Caki2 (cell line): ENCODE measurements around the gene IFT27. TPM values are rescaled to one million over a fixed set of nuclear protein-coding genes. Genes with fewer than 3 reads are reported as not detected.

Experiments used
- DNase-seq: peaks from one replicate; pipeline ENCODE4 v3.0.0-alpha.2; 2015; ENCODE audit warnings: low read depth
- in situ Hi-C: cut with HindIII; loops from 2 replicates; pipeline ENCODE4 v1.10.0; 2016; ENCODE audit warnings: low sequenced_read_pairs, low pct_unique_long_range_greater_than_20kb, mixed read lengths
- total RNA-seq: library from RNA; depleted of rRNA; stranded (reverse); fragments of >200 nt; shearing (Covaris generic); gene quantifications from 2 replicates; pipeline ENCODE4 v1.2.3, GENCODE V29; 2014; ENCODE audit warnings: low replicate concordance; rRNA removed

The IFT27 gene, protein sequence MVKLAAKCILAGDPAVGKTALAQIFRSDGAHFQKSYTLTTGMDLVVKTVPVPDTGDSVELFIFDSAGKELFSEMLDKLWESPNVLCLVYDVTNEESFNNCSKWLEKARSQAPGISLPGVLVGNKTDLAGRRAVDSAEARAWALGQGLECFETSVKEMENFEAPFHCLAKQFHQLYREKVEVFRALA
- total RNA-seq = 83.8 and 101 TPM in 2 replicates

DNA sequence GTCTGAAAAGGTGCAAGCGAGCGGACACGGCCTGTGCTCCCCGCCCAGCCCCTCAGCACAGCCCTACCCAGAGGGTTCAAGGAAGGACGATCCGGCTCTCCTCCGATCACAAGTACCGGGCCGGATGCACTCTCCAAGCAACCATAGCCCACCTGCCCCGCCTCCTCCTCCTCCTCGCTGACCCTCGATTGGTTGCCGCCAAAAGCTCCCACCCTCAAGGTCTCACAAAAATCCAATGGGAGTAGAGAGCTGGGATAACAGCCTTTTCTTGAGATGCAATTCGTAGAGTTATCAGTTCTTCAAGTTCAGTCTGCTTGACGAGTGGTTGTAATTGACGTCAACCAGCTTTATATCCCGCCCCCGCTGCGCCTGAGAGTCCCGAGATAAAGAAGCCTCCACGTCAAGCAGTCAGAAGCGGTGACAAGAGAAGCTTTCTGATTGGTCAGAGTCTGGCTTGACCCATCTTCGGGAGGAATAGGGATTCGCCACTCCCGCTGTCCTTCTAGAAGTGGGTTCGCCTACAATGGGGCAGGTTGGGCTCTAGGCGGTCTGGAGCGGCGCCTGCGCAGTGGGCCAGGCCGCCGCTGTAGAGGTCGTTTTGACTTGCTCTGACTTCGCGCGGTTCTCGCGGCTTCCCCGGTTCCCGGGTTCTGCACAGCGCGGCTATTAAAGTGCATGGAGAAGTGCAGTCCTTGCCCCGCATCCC lies at the start of gene IFT27:
Gene IFT27 (minus strand): TSS at position 156 of the 706 bp plus-strand sequence. CDS start 412 bp downstream, outside the sequence.
- in situ Hi-C loops = loop anchor here (10.0 kb wide), 3 partner anchors 51 to 231 kb away; no protein-coding TSS in a partner anchor
- DNase-seq = peak; percentile 100

DNA sequence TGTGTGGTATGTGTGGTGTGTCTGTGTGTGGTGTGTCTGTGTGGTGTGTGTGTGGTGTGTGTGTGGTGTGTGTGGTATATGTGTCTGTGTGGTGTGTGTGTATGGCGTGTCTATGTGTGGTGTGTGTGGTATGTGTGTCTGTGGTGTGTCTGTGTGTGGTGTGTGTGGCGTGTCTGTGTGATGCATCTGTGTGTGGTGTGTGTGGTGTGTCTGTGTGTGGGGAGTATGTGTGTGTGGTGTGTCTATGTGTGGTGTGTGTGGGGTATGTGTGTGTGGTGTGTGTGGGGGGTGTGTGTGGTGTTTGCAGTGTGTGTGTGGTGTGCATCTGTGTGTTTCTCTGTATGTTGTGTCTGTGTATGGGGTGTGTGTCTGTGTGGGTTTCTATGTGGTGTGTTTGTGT lies 48.7 kb upstream of the IFT27 start:
- no peak for DNase-seq
- in situ Hi-C loops = no loop called here

DNA sequence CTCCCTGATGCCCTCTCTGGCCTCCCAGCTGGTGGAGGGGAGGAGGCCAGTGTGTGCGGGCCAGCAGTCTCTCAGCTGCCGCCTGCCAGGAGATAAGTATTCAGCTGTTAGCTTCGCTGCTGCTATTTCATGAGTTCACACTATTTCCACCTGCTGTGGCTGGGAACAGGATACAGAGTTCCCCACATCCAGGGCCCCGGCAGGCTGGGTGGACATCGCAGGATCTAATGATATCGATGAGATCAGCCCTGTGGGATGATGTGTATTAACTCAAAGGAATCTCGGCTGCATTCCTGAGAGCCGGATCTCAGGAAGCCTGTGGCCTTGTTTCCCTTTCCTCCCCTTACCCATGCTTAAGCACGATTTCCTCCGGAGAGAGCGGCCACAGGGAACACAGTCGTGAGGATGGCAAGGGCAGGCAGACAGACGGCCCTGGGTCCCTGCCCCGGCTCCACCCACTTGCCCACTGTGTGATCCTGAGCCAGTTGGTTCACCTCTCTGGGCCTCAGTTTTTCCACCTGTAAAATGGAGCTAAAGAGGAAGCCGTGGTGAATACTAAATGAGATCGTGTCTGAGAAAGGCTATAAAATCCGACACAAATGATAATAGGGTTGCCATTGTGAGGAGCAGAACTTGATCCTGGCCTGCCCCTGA lies 47.4 kb upstream of the IFT27 start:
- DNase-seq = no peak
- in situ Hi-C loops = no loop called here

DNA sequence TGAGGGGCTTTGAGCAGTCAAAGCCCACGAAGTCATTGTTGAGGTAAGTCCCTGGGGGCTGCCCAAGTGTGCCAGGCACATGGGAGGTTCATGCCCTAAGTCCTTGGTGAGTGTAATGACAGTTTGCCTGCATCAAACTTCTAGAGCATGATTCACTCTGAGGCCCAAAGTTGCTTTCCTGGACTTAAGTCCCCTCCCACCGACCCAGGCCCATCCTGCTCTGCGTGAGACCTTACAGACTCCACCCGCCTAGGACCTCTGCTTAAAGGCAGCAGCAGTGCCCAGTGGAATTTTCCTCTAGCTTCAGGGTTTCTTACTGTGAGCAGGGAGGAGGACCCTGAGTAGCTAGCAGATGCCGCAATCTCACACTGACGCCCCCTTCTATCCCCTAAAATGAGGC lies 46.7 kb upstream of the IFT27 start:
- DNase-seq = no peak
- in situ Hi-C loops = no loop called here

DNA sequence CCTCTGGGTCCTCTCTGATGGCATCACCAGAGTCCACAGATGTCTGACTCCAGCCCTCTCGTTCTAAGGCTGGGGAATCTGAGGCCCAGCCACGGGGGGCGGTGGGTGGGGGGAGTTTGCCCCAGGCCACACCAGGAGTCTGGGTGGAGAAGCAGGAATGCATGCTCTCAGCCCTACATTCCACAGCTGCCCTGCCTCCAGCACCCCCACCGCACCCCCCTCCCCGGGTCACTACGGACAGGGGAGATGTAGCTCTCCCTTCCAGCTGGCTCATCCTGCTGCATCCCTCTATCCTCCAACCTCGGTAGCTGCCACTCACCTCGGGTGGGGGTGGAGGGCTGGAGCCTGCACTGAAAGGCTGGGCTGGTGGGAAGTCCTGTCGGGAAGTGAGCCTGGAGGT lies 43.2 kb upstream of the IFT27 start:
- in situ Hi-C loops = no loop called here
- no peak for DNase-seq

DNA sequence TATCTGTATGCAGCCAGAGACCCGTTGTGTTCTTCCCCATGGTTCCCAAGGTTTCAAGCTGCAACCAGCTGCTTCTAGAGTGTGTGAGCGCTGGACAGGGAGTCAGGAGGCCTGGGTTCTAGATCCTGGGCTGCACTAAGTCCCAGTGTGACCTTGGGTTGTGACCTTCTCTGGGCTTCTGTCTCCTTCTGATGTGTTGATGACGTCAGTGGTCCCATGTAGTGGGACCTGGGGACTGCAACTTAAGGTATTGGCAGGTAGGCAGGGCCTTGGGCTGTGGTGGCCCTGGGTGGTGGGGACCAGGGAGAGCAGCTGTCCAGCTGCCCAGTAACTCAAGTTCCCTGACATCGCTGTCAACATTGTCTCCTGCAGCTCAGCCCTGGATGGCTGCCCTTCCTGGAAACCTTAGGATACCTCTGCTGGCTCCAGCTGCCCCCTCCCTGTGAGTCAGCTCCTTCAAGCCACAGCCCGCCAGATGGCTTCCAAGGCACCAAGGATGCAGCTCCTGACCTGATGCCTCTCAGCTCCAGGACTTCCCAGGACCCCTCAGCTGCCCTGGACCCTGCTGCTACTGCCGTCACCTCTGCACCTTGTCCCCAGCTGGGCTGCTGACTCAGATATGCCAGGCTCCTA lies 42.2 kb upstream of the IFT27 start:
- in situ Hi-C loops = no loop called here
- no peak for DNase-seq

DNA sequence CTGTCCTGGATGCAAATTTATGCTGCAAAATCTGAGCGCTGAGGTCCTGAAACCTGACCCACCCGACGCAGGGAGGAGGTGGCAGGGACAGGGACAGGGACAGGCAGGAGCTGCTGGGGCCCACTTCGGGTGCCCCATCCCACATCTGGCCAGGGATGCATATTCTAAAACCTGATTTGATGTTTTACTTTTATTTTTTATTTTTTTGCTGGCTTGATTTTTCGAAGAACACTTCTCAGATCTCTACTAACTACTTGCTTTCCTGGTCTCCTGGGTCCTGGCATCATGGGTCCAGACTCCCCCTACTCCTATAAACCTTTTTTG lies 41.6 kb upstream of the IFT27 start:
- in situ Hi-C loops = no loop called here

DNA sequence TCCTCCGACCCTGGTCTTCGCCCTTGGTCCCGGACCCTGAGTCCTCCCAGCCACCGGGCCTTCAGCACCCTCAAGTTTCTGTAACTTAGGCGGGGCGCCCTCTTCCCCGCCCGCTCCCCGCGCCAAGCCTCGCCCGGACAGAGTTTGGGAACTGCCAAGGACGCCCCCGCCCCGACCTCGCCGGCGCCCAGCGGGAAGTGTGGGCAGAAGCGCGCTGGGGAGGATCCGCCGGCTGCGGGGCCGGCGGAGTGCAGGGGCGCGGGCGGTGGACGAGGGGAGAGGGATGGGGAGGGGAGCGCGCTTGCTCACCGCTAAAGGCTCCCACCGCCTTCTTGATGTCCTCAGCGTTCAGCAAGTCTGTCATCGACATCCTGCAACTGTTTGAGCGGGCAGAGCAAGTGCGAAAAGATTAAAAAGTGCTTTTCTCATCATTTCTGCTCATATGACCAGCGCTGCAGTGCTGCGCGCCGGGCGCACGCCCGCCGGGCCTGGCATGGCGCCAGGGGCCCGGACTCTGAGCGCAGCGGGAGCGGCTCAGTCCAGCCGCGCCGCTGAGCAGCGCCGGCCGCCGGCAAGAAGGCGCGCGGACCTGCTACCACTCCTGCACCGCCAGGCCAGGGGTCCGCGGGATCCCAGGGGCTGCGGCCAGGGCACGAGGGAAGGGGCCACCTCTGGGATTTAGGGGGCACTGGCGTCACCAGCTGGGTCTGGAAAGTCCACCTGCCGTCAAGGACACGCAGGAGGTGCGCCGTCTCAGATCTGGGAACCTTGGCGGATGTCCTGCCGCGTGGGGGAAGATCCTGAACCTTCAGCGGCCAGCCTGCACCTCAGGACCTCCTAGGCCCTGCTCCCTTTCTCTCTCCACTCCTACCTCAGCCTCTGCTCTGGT lies 41.0 kb upstream of the IFT27 start, which contains the start of gene PVALB:
Gene PVALB (minus strand): TSS at position 400 of the 889 bp plus-strand sequence. CDS start 30 bp downstream, at position 370.
- DNase-seq = peak; percentile 16
- in situ Hi-C loops = no loop called here

More for the DNA sequence above, 41.6 kb upstream of the IFT27 start:
- DNase-seq = no peak

DNA sequence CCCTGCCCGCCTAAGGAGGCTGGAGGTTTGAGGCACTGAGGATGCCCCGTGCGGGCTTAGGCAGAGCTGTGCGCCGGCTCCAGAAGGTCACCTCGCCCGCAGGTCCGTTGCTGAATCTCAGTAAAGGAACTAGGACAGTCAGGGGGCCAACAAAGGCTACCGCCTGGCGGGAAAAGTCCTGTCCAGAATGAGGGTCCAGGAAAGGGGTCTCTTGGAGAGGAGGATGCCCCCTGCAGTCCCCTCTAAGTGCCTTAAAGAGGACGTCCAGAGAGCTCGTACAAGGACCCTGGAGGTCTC lies 40.4 kb upstream of the IFT27 start:
- in situ Hi-C loops = no loop called here
- no peak for DNase-seq

DNA sequence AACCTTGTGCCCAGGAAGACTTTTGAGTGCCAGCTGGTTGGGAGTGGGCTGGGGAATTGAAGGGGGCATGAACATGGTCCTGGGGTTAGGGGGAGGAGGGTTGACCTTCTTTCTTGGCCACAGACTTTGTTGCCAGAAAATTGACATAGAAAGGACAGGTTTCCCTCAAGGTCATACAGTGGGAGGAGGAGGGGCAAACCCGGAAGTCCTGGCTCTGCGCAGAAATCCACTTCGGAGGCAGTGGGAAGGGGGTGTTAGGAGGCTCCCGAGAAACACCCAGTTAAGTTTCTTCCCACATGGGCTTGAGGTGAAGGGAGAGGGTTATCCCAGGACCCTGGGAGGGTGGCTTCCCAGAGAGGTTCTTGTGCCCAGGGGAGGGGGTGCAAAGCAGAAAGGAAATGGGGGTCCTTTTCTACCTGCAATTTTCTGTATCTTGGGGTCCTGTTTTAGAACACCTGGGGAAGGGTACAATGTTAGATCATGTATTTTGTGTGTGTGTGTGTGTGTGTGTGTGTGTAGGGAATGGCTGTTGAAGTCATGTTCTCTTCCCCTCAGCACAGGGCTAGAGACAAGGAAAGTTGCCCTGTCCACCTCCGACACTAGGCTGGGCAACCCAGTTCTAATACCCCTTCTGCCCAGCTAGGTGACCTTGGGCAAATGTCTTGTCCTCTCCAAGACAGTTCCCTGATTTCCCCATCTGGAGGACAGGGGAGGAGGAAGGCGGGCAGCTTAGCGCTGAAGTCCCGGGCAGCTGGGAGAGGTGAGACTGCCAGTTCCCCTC lies 39.8 kb upstream of the IFT27 start:
- no peak for DNase-seq

DNA sequence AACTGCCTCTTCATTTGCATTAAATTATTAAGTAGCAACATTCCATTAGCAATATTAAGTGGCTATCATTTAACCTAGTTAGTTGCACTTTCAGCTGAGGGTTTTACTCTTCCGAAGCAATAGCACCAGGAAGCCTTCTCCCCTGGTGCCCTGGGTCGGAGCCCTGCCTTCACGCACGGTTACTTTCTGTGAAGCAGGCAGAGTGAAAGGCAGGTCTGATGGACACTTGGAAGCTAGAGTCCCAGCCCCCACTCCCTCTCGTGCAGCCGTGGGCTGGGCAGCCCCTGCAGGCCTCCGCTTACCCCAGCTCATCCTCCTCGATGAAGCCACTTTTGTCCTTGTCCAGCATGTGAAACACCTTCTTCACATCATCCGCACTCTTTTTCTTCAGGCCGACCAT lies 38.9 kb upstream of the IFT27 start:
- no peak for DNase-seq
- in situ Hi-C loops = no loop called here

More for the DNA sequence above, 39.8 kb upstream of the IFT27 start:
- in situ Hi-C loops = no loop called here

DNA sequence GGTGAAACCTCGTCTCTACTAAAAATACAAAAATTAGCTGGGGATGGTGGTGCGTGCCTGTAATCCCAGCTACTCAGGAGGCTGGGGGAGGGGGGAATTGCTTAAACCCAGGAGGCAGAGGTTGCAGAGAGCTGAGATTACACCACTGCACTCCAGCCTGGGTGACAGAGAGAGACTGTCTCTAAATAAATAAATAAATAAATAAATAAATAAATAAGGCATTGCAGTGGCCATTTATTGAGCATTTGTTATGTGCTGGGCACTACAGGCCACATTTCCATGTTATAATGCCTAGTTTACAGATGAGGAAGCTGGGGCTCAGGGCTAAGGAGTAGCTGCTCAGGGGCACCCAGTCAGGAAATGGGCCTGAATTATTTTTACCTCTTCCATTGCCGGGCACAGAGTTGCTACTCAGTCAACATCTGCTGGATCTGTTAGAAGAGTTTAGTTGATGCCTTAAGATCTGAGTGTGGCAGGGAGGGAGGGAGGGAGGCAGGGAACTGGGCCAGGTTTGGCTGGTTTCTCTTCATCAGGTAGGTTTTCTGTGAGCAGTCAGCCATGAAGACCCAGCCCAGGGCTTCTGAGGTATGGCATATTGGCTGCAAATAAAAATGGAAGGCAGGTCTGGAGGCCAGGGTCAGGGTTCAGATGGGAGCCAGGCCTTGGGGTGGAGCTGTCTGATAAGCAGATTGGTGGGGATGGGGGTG lies 35.3 kb upstream of the IFT27 start:
- no peak for DNase-seq
- in situ Hi-C loops = no loop called here

DNA sequence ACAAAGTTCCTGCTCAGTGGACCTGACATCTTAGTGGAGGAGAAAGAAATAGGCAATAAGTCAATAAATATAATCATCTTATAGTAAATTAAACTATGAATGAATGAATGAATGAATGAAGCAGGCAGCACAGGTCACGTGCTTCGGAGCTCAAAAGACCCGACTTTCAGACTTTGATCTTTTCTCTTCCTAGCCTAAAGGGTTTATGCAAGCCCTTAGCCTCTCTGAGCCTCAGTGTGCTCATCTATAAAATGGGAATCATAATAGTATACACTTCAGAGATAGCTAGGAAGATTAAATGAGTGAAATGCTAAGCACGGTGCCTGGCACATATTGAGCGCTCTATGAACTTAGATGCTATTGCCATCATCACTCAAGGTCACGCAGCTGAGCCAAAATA lies 33.4 kb upstream of the IFT27 start:
- in situ Hi-C loops = no loop called here
- DNase-seq = no peak

DNA sequence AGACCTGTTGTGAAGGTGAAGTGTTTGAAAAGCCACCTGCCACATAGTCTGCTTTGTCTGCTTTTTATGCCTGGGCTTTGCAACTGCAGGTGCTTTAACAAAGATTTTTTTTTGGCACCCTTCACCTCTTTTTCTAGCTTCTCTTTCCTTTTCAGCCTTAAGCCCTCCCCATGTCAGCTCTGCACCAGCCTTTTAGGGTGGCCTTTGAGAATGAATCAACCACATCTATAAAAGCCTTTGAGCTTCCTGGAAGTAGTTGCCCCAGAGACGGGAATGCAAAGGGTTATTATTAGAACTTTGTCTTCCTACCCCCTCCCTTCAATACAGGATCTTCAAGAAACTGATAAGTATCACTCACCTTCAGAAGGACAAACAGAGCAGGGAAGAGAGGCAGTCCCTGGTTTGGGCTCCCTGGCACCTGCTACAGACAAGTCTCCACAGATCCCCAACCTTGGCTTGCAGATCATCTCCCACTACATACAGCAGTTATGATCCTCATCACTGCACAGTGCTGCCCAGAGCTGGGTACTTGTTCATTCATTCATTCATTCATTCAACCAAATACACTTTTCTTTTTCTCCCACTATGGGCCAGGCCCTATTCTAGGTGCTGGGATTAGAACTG lies 32.9 kb upstream of the IFT27 start:
- no peak for DNase-seq
- in situ Hi-C loops = no loop called here

DNA sequence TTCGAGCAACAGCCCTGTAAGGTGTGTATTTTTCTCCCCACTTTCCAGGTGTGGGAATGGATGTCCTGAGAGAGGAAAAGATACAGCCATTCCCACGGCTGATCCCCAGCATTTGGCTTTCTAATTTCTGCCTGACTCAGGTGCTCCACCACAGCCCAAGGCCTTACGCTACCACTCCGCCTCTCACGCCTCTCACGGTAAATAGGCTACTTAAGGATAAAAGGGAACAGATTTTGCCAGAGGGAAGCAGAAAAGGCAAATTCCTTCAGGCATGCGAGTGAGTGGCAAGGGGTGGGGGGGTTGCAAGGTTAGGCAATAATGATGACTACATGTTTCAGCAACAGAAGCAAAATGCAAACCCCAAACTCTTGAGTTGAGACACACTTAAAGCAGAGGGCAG lies 31.7 kb upstream of the IFT27 start:
- no peak for DNase-seq
- in situ Hi-C loops = no loop called here

DNA sequence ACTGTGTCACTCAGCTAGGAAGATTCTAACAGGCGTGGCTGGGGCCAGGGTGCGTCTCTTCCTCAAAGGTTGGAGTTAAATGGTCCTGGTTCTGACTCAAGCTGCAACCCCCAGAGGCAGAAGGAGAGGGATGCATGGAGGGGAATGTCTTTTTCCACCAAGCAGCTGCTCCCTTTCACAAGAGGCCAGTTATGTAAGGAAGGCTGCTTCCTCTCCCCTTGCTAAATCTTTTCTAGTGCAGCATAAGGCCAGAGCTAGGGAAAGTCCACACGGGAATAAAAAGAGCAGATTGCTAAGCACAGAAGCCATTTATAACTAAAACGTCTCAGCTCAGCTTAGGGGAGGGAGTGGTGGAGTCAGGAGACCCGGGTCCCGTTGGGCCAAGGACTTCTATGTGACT lies 30.9 kb upstream of the IFT27 start:
- in situ Hi-C loops = no loop called here
- DNase-seq = no peak

DNA sequence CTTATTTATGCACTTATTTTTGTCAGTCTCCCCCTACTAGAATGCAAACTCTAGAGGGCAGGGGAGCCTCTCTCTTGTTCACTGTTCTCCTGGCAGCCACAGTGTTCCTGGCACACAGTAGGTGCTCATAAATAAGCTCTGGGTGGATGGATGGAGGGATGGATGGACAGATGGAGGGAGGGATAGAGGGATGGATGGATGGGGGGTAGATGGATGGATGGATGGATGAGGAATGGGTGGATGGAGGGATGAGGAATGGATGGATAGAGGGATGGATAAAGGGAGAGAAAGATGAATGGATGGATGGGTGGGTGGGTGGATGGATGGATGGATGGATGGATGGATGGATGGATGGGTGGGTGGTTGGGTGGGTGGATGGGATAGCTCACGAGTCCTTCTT lies 27.4 kb upstream of the IFT27 start:
- in situ Hi-C loops = no loop called here
- DNase-seq = no peak
